SHP77 (cell line): ENCODE results near the gene SIPA1L3.
A peak's percentile ranks its signal among the peaks of the same experiment; 100 is the strongest.

Source experiments
- DNase-seq, 2 experiments: peaks; one replicate each; lab custom pipeline; 2025; lab: John Stamatoyannopoulos, UW

Gene SIPA1L3

DNA sequence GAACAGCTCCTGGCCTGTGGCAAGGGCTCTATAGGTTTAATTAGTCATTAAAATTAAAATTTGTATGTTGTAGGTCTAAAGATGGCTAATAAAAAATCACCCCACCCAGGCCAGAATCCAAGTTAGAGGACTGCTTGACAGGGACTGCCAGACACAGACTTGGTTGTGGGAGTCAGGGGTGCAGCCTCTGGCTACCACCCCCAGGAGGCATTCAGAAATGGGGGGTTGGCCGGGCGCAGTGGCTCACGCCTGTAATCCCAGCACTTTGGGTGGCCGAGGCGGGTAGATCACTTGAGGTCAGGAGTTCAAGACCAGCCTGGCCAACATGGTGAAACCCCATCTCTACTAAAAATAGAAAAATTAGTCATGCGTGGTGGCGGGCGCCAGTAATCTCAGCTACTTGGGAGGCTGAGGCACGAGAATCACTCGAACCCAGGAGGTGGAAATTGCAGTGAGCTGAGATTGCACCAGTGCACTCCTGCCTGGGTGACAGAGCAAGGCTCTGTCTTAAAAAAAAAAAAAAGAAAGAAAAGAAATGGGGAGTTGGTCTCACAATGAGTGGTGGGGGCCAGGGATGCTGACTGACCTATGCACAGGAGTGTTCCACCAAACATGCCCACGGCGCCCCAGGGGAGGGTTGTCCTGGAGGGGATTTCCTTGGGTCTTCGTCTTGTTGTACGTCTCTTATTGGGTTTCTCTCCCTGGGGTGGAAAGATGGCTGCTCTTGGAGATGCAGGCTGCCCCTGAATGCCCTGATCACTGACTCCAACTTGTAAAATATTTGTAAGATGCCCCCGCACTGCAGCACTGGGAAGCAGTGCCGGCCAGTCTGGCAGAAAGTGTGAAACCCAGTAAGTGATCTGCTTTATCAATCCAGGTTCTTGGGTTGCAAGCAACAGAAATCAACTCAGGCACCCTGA is 68.8 kb downstream of the SIPA1L3 start:
- DNase-seq, result no peak

DNA sequence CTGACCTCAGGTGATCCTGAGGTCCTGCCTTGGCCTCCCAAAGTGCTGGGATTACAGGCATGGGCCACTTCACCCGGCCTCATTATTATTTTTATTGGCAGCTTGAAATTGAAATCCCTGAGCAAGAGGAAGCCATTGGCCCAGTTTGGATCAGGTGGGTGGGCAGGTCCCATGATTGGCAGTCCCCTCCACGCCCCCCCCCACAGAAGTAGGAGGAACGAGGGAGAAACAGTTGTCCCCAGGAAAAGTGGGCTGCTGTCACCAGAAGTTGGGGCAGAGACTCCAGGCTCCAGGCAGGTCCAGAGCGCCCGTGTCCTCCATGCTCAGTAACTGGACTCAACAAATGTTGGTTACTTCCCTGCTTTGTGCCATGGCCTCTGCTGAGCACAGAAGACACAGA is 70.4 kb downstream of the SIPA1L3 start:
- no peak for DNase-seq

DNA sequence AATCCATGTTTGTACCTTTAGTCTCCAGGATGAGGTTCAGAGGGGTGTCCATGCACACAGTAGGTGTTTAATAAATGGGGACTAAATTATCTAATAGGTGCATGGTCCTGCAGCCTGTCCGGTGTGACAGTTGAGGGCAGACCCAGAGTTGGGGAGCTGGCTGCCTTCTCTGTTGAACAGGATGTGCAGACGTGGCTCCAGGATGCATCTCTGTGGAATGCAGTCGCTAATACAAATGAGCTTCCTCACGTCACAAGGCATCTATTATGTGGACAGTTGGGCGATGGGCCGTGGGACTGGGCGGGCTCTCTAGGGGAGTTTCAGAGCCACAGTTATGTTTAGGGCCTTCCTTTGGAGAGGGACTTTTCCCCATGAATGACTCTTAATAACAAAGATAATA is 71.0 kb downstream of the SIPA1L3 start:
- no peak for DNase-seq

DNA sequence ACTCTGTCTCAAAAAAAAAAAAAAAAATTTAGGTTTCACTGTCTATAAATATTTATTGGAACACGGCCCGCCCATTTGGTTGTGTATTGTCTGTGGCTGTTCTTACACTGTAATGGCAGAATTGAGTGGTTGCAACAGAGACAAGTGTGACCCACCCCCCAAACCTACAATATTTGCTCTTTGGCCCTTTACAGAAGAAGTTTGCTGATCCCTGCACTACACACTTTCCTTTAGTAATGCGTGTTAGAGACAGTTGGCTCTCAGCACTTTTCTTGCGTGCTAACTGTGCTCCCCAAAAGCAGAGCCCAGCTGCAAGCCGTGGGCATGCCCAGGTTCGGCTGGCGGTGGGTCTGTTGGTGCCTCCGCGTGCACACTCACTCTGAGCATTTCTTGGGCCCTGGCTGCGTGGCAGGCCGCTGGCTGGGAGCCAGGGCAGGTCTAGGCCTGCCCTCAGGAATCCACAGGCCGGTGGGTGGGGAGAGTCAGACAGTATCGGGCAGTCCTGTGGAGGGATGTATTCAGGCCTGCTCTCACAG is 72.6 kb downstream of the SIPA1L3 start:
- DNase-seq, result peak; percentile 27 to 69

DNA sequence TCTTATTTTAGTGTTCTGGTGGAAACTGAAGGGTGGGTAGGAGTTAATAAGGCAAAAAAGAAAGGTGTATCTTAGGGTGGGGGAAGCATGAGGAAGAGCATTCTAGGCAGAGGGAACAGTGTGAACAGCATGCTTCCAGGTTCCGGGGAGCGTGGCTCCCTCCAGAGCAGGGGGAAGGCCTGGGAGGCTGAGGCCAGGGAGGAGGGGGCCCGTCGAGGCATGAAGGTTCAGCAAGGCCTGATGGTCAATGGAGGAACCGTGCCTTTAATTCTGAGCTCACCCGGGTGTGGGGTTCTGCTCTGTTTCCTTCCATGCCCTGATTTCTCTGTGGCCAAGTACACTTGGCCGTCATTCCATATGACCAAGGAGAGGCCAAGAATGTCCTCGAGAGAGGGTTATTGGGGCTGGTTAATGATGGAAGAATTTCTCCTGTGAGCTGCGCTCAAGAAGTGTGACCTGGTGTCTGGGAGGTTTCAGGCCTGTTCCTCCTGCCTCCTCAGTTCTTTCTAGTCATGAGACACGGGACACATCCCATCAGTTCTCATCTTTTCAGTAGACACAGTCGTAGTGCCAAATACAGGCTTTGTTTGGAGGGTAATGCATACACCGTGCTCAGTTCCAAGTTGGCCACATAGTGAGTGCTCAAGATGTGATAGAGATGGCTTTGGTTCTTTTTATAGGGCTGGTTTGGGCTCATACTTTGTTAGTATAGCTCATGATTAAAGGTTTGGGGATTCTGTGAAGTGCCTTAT is 73.6 kb downstream of the SIPA1L3 start:
- DNase-seq, result no peak

DNA sequence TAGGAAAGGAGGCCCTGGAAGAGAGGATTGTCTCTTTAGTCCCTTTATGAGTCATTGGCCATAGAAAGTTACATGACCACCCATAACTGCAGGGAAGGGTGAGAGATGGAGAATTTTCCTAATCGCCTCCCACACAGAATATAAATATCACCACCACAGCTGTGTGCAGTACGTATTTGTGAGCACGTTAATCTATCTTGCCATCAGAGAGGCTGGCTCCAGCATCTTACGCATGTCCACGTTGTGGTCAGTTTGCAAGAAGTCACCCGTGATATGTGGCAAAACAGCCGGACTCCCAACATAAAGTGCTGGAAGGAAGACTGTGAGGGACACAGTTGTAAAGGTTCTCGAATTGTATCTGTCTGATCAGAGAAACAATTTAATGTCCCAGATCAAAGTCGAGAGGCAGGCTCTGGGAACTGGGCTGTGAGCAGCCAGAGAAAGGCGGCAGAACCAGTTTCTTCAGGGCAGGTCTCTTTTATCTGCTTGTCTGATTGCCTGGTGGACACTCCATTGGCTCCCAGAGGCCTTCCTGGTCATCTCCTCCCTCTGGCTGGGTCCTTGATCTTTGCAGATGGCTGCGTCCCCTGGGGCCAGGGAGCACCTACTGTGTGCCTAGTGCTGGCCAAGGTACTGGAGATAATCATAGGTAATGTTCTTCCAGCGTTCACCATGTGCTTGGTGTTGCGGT is 74.9 kb downstream of the SIPA1L3 start:
- DNase-seq, result no peak

DNA sequence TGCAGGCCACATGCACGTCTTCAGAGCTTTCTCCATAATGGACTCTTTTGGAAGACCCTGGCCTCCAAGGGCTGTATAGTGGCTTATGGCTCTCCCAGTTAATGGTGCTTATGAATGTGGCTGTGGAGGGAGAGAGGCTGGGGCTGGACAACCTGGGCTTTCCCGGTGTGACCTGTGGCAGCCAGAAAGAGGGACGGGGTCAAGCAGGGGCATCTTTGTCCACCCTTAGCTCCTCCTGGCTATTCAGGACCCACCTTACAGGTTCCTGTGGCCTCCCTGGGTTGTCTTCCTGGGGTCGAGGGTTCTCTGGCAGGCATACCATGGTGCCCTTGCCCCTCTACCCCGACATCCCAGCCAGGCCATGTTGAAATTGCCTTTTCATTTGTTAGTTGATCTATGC is 75.6 kb downstream of the SIPA1L3 start:
- no peak for DNase-seq

GRCh38 chr19:37983153-37983552 is 76.1 kb downstream of the SIPA1L3 start:
- DNase-seq, result no peak

DNA sequence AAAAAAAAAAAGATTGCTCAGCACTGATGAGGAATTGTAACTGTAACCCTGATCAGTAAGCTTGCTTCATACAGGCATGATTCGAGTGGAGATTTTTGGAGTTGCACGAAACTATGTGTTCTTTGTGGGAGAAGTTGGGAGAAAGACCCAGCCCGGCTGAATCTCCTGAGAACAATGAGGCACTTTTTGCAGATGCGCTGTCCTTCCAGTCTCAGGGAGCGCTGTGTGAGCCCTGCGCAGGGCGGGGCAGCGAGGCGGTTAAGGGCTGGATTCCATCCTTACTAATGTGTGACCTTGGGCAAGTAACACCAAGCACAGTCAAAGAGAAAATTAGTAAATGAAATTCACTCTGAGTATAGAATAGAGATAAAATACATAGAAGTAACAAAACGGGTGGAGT is 76.9 kb downstream of the SIPA1L3 start:
- DNase-seq, result no peak

DNA sequence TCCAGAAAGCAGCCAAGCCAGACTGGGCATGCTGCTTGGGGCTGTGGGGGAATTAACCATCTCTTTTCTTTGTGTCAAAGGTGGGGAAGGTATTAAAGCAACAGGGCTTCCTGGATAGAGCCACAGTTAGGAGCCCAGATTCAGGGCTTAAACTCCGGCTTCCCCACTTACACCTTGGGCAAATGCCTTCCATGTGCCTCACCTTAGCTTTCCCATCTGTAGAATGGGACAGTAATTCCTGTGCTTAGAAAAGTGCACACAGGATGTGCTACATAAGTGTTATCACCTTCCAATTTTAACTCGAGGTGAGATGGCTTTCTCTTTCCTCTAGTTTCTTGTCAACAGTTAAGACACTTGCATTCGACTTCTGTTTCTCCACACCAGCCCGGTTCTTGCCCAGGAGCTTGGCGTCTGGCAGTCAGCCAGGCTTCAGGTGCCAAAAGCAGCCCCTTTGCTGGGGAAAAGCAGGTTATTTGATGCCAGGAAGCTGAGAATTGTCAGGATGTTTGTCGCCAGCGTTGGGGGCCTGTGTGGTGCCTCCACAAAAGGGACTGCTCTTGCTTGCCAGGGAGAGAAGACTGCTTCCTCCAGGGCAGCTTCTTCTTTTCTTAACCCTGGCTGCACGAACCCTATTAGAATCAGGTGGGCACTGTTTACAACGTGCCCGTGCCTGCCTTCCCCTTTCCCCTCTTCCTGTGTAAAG is 79.2 kb downstream of the SIPA1L3 start:
- no peak for DNase-seq

- DNase-seq, result no peak
Measured at GRCh38 chr19:37987356-37988332, 80.6 kb downstream of the SIPA1L3 start.

GRCh38 chr19:37988758-37989635 is 82.0 kb downstream of the SIPA1L3 start:
- no peak for DNase-seq

GRCh38 chr19:37989855-37990254 is 82.8 kb downstream of the SIPA1L3 start:
- DNase-seq, result no peak

DNA sequence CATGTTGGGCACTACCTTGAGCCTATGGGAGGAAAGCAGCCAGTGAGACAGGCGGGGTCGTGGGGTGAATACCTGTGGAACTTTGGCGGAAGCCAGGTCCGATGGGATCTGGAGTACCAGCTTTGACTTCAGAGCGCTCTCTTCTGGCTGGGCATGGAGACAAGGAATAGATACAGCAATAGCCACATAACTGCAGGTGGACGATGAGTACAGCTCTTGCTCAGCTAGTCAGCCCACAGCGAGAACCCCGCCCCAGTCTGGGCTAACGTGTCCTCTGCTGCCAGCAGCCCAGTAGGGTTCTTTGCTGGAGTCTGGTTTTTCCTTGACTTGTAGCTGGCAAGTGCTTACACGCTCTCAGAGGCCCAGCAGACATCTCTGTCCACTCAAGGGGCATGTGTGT is 83.4 kb downstream of the SIPA1L3 start:
- no peak for DNase-seq

DNA sequence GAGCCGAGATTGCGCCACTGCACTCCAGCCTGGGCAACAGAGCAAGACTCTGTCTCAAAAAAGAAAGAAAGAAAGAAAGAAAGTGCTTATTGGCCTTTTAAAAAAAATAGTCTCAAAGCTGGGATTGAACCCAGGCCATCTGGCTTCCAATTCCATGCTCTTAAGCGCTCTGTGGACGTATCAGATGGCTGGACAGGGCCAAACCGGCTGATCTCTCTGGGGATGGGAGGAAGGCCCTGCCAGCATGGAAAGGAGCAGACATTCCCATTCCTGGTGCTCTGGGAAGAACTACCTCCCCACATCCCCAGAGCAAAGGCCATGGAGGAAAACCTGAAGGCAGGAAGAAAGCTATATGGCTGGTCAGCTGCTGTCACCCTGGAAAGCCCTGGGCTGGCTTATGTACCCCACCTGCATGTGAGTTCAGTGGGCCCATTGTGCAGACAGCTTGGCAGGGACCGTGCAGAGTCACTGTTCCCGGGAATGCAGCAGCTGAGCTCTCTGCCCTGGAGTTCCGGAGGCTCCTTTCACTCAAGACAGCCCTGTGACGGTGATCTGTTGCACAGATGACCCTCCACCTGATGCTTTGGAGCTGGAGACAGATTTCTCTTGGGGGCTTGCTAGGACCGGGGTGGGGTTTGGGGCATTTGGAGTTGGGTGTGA is 84.3 kb downstream of the SIPA1L3 start:
- DNase-seq, result no peak

GRCh38 chr19:37991841-37992248 is 84.8 kb downstream of the SIPA1L3 start:
- DNase-seq, result no peak

DNA sequence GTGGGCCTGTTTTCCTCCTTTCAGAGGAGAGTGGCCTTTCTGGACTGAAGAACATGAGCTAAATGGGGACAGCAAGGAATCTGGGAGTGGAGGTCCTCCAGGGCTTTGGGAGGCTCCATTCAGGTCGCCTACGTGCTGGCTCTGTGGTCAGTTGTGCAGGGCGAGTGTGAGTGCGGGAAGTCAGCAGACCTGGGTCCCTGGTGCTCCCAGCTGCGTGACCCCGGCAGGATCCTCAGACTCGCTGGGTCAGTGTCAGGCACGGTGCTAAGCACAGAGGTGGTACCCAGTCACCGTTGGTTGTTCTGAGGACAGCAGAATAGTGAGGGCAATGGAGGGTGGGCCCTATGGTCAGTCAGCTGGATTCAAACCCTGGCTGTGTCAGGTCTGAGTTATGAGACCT is 85.8 kb downstream of the SIPA1L3 start:
- DNase-seq, result no peak

DNA sequence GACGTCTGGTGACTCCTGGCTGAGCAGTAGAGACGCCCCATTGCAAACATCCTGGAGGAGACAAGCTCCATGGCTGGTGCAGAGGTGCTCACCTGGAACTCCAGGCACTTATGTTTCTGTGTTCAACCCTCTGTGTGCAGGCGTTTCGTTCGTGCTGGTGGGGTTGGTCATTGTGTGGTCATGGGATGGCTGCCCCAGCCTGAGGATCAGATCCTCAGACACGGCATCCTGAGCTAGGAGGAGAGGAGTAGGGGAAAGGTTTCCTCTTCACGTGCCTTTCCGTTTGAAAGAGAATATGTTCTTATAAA is 87.8 kb downstream of the SIPA1L3 start:
- DNase-seq, result no peak

DNA sequence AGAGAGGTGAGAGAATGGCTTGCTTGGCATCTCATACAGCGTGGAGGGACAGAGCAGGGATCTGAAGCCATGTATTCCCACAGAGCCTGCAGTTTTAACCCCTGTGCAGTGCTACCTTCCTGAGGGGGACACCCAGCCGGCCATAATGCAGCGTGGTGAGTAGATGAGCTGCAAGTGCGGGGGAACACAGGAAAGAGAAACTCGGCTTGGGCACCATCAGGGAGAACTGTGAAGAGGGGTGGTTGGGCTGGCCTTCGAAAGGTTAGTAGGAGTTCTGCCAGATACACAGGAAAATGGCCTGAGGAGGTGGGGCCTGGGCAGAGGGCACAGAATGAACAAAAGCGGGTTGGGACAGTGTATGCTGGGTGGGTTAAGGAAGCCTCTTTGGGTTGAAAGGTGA is 88.3 kb downstream of the SIPA1L3 start:
- no peak for DNase-seq
